Upper lobe of left lung (tissue), 4 donors: ENCODE data around the gene SHC1.

Source experiments
- EP300 ChIP-seq, 4 donors: sonication (generic); formaldehyde crosslinking; IDR thresholded peaks; one replicate each; pipeline ENCODE4 v1.5.1; 2017; ENCODE audit warnings: antibody characterized with exemption in 4 of 4, control low read depth in 2 of 4
- POLR2A ChIP-seq, 4 donors: fragments of 450-650 bp; IDR thresholded peaks; one replicate each; pipeline ENCODE4 v1.5.1; 2016 to 2017; ENCODE audit warnings: antibody characterized with exemption in 4 of 4, mild to moderate bottlenecking in 2 of 4
- POLR2AphosphoS5 ChIP-seq, 2 donors: sonication (generic); formaldehyde crosslinking; IDR thresholded peaks; one replicate each; pipeline ENCODE4 v1.5.1; 2017; ENCODE audit warnings: antibody characterized with exemption in 2 of 2
- TF ChIP-seq, protein P1 (sequence below), 6 experiments: fragments of 450-650 bp in 4 of 6; fragments of 200-600 bp in 2 of 6; sonication (generic) in 2 of 6; IDR thresholded peaks; one replicate each; pipeline ENCODE4 v1.5.1; 2016 to 2019; ENCODE audit warnings: antibody characterized with exemption in 6 of 6

DNA sequence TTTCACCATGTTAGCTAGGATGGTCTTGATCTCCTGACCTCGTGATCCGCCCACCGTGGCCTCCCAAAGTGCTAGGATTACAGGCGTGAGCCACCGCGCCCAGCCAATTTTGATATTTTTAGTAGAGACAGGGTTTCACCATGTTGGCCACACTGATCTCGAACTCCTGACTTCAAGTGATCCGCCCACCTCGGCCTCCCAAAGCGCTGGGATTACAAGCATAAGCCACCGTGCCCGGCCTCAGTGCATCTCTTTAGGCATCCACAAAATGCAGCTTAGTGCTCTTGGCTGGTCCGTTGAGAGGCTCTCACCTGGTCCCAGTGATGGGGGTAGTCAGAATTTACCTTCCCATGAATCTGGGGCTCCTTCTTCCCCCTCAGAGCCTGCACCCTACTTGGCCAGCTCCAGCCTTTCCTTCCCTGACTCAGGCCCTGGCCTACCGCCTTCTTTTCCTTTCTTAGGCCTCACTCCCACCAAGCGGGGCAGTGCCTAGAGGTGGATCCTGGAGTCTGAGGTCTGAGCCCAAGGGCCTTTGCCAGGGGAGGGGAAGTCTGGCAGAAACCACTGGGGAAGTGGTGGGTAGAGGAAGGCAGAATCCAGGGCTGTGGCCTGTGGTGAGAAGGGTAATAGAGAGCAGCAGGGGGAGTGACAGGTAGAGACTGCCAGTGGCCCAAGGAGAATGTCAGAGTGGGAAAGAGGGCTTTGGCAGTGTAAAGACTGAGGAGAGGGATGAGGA lies 26.6 kb upstream of the SHC1 start:
- TF ChIP-seq, protein P1, sequence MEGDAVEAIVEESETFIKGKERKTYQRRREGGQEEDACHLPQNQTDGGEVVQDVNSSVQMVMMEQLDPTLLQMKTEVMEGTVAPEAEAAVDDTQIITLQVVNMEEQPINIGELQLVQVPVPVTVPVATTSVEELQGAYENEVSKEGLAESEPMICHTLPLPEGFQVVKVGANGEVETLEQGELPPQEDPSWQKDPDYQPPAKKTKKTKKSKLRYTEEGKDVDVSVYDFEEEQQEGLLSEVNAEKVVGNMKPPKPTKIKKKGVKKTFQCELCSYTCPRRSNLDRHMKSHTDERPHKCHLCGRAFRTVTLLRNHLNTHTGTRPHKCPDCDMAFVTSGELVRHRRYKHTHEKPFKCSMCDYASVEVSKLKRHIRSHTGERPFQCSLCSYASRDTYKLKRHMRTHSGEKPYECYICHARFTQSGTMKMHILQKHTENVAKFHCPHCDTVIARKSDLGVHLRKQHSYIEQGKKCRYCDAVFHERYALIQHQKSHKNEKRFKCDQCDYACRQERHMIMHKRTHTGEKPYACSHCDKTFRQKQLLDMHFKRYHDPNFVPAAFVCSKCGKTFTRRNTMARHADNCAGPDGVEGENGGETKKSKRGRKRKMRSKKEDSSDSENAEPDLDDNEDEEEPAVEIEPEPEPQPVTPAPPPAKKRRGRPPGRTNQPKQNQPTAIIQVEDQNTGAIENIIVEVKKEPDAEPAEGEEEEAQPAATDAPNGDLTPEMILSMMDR (IDR thresholded peaks at IDR 0.05) = no peak
- TF ChIP-seq POLR2A (IDR thresholded peaks at IDR 0.05) = no peak
- no peak for TF ChIP-seq EP300 (IDR thresholded peaks at IDR 0.05)
- no peak for TF ChIP-seq POLR2AphosphoS5 (IDR thresholded peaks at IDR 0.05)
